Glomerular endothelial cell (primary cell): ENCODE data around the gene GPR107. TPM values are rescaled to one million over a fixed set of nuclear protein-coding genes. Genes with fewer than 3 reads are reported as not detected.
A peak's percentile ranks its signal among the peaks of the same experiment; 100 is the strongest.

Experiments used
- DNase-seq: peaks from one replicate; pipeline ENCODE4 v3.0.0-alpha.2; 2011; ENCODE audit warnings: low read depth, low spot score; ENCODE audit errors: extremely low read depth
- total RNA-seq: library from RNA; depleted of rRNA; stranded (reverse); fragments of >200 nt; gene quantifications from 2 replicates; pipeline ENCODE4 v1.2.3, GENCODE V29; 2015

Gene GPR107
- total RNA-seq, 1 donor from 2014 or later: 40.3 TPM

DNA sequence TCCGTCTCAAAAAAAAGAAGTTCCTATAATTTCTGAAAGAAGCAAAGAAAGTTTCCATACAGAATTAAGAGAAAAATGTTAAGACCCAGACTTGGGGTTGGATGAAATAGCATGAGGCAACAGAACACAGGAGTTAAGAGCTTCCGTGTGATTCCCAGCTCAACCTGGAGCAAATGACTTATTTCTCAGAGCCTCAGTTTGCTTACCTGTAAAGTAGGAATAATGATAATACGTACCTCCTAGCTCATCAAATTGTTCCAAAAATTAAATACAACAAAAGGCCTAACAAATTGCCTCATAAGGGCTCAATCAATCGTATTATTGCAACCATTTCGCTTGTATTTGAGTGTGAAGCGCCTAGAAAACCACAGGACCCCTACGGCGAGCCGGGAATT, 600 bp upstream of the GPR107 start:
- DNase-seq: no peak

- DNase-seq: no peak
Measured at GRCh38 chr9:130054325-130054786, 650 bp downstream of the GPR107 start.

GRCh38 chr9:130054820-130055219, 1.1 kb downstream of the GPR107 start:
- no peak for DNase-seq

GRCh38 chr9:130058154-130058553, 4.4 kb downstream of the GPR107 start:
- no peak for DNase-seq

DNA sequence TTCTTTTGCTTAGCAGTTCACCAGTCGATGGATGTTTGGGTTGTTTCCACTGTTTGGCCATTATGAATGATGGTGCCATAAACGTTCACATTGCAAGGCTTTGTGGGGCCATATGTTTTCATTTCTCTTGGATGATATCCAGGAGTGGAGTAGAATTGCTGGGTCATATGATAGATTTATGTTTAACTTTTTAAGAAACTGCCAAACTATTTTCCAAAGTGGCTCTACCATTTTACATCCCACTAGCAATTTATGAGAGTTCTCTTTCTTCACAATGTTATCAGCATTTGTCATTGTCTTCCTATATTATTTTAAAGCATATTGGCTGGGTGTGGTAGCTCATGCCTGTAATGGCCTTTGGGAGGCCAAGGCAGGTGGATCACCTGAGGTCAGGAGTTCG, 5.2 kb downstream of the GPR107 start:
- no peak for DNase-seq

- no peak for DNase-seq
Measured at GRCh38 chr9:130060296-130060695, 6.6 kb downstream of the GPR107 start.

- DNase-seq: no peak
Measured at GRCh38 chr9:130062750-130063149, 9.0 kb downstream of the GPR107 start.

GRCh38 chr9:130064621-130065020, 10.9 kb downstream of the GPR107 start:
- no peak for DNase-seq

GRCh38 chr9:130069048-130069447, 15.3 kb downstream of the GPR107 start:
- no peak for DNase-seq

GRCh38 chr9:130072515-130073235, 19.0 kb downstream of the GPR107 start:
- peak; percentile 20 for DNase-seq

DNA sequence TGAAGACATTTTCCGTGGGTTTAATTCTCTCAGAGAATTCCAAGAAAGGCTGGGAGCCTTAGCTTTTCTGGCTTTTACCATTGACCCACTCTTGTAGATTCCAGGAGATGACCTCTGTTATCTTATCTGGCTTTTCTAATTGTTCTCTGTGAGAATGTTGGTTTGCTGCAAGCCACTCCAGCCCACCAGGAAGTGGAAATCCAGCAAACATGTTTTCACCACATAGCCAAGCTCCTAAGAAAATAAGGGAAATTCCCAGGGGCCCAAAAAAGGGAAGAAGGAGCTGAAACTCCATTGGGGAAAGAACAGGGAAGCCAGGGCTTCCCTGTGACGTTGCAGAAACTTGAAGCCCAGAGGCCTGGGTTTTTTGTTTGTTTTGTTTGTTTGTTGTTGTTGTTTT, 19.7 kb downstream of the GPR107 start:
- peak; percentile 83 for DNase-seq

GRCh38 chr9:130078547-130078946, 24.8 kb downstream of the GPR107 start:
- no peak for DNase-seq

DNA sequence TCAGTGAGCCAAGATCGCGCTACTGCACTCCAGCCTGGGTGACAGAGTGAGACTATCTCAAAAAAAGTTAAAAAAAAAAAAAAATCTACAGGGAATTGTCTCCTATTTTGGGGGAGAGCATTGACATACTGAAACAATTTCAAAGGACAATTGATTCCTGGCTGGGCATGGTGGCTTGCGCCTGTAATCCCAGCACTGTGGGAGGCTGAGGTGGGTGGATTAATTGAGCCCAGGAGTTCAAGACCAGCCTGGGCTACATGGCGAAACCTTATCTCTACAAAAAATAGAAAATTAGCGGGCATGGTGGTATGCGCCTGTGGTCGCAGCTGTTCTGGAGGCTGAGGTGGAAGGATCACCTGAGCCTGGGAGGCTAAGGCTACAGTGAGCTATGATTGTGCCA, 30.6 kb downstream of the GPR107 start:
- DNase-seq: no peak

GRCh38 chr9:130088051-130088450, 34.3 kb downstream of the GPR107 start:
- no peak for DNase-seq

- DNase-seq: no peak
Measured at GRCh38 chr9:130089141-130089540, 35.4 kb downstream of the GPR107 start.

GRCh38 chr9:130090915-130091314, 37.2 kb downstream of the GPR107 start:
- DNase-seq: no peak

- DNase-seq: no peak
Measured at GRCh38 chr9:130092910-130093309, 39.2 kb downstream of the GPR107 start.

- no peak for DNase-seq
Measured at GRCh38 chr9:130095872-130096271, 42.2 kb downstream of the GPR107 start.

GRCh38 chr9:130100681-130101080, 47.0 kb downstream of the GPR107 start:
- no peak for DNase-seq

DNA sequence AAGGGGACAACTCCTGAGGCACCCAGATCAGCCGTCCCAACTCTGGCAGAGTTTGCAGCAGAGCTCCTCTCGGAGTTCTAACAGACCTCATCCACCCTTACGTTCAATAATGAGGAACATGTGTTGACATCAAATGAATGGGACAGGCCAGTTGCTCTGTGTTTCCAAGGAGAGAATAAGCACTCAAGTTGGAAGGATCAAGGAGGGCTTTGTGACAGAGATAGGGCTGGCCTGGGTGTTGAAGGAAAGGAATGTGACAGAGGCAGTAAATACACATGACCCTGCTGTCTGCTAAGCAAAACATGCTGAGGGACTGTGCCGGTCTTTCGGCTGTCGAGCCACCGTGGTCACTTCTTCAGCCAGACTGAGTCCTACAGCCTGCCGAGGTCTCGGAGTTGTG, 48.2 kb downstream of the GPR107 start:
- no peak for DNase-seq

- no peak for DNase-seq
Measured at GRCh38 chr9:130104491-130105193, 50.9 kb downstream of the GPR107 start.

DNA sequence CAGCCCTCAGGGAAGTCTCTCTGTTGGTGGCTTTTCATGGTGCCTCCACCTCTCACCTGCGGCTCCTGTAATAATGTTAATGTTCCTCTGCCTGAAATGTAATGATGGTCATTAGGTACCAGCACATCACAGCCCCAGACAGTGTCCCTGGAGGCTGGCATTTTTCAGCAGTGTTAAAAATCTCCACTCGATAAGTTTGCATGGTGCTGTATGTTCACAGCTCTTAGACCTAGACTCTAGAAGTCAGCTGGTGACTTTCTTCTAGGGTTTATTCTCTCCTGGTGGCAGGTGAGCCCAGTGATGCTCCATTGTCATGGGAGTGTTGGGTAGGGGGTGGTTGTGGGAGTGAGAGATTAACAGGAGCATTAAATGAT, 53.1 kb downstream of the GPR107 start:
- DNase-seq: no peak
